Parathyroid adenoma (tissue), 2 donors: ENCODE results near the gene HOXA7.

ENCODE experiments used
- H2AFZ ChIP-seq: fragments of 300-600 bp; sonication (generic); one replicate; pipeline ENCODE4 v1.7.0; 2017; ENCODE audit warnings: antibody characterized with exemption, mild to moderate bottlenecking
- H3K27ac ChIP-seq: fragments of 300-600 bp; sonication (generic); one replicate; pipeline ENCODE4 v1.7.0; 2017
- H3K27me3 ChIP-seq: fragments of 300-600 bp; sonication (generic); one replicate; pipeline ENCODE4 v1.7.0; 2017; ENCODE audit warnings: low read length; ENCODE audit not compliant: control insufficient read depth, insufficient read depth
- H3K36me3 ChIP-seq: fragments of 300-600 bp; sonication (generic); one replicate; pipeline ENCODE4 v1.7.0; 2017; ENCODE audit warnings: low read length; ENCODE audit not compliant: control insufficient read depth, insufficient read depth
- H3K4me1 ChIP-seq: fragments of 300-600 bp; sonication (generic); one replicate; pipeline ENCODE4 v1.7.0; 2017; ENCODE audit warnings: control low read depth
- H3K4me2 ChIP-seq: fragments of 300-600 bp; sonication (generic); one replicate; pipeline ENCODE4 v1.7.0; 2017; ENCODE audit warnings: low read length
- H3K4me3 ChIP-seq: fragments of 300-600 bp; sonication (generic); one replicate; pipeline ENCODE4 v1.7.0; 2017; ENCODE audit warnings: low read depth, low read length
- H3K79me2 ChIP-seq: fragments of 300-600 bp; sonication (generic); one replicate; pipeline ENCODE4 v1.7.0; 2017; ENCODE audit warnings: control low read depth
- H3K9ac ChIP-seq: fragments of 300-600 bp; sonication (generic); one replicate; pipeline ENCODE4 v1.7.0; 2017; ENCODE audit warnings: mild to moderate bottlenecking
- H3K9me3 ChIP-seq: fragments of 300-600 bp; sonication (generic); one replicate; pipeline ENCODE4 v1.7.0; 2017; ENCODE audit warnings: low read length; ENCODE audit not compliant: control insufficient read depth
- TF ChIP-seq, protein P1 (sequence below): fragments of 300-600 bp; sonication (generic); IDR thresholded peaks from one replicate; pipeline ENCODE4 v1.7.0; 2017; ENCODE audit warnings: antibody characterized with exemption, mild to moderate bottlenecking
- donor health status: primary hyperparathyroidism.

The HOXA7 gene

GRCh38 chr7:27169658-27170425 is 13.4 kb upstream of the HOXA7 start:
- no peaks in the 10 kb centered on the region for H3K4me1 ChIP-seq
- no peaks in the 10 kb centered on the region for H3K79me2 ChIP-seq
- no peak overlapping the region for H3K27ac ChIP-seq
- TF ChIP-seq, protein P1, sequence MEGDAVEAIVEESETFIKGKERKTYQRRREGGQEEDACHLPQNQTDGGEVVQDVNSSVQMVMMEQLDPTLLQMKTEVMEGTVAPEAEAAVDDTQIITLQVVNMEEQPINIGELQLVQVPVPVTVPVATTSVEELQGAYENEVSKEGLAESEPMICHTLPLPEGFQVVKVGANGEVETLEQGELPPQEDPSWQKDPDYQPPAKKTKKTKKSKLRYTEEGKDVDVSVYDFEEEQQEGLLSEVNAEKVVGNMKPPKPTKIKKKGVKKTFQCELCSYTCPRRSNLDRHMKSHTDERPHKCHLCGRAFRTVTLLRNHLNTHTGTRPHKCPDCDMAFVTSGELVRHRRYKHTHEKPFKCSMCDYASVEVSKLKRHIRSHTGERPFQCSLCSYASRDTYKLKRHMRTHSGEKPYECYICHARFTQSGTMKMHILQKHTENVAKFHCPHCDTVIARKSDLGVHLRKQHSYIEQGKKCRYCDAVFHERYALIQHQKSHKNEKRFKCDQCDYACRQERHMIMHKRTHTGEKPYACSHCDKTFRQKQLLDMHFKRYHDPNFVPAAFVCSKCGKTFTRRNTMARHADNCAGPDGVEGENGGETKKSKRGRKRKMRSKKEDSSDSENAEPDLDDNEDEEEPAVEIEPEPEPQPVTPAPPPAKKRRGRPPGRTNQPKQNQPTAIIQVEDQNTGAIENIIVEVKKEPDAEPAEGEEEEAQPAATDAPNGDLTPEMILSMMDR: no peak
- no peaks in the 10 kb centered on the region for H3K9me3 ChIP-seq
- peaks cover 55% of the 10 kb centered on the region for H3K27me3 ChIP-seq
- no peak overlapping the region for H3K4me3 ChIP-seq
- H3K36me3 ChIP-seq: no peaks in the 10 kb centered on the region
- no peak overlapping the region for H3K4me2 ChIP-seq
- no peak overlapping the region for H2AFZ ChIP-seq
- H3K9ac ChIP-seq: no peak overlapping the region

- H3K79me2 ChIP-seq: no peaks in the 10 kb centered on the region
- no peak overlapping the region for H3K4me3 ChIP-seq
- no peaks in the 10 kb centered on the region for H3K4me1 ChIP-seq
- no peak overlapping the region for H3K27ac ChIP-seq
- no peak overlapping the region for H2AFZ ChIP-seq
- no peak overlapping the region for H3K4me2 ChIP-seq
- TF ChIP-seq, protein P1: no peak
- peaks cover 56% of the 10 kb centered on the region for H3K27me3 ChIP-seq
- no peaks in the 10 kb centered on the region for H3K36me3 ChIP-seq
- H3K9me3 ChIP-seq: no peaks in the 10 kb centered on the region
- H3K9ac ChIP-seq: no peak overlapping the region
These were observed 11.9 kb upstream of the HOXA7 start for GRCh38 chr7:27168265-27168947.

GRCh38 chr7:27167916-27168264 is 11.4 kb upstream of the HOXA7 start:
- H3K36me3 ChIP-seq: no peaks in the 10 kb centered on the region
- H3K79me2 ChIP-seq: no peaks in the 10 kb centered on the region
- H3K9ac ChIP-seq: no peak overlapping the region
- no peaks in the 10 kb centered on the region for H3K9me3 ChIP-seq
- no peak overlapping the region for H2AFZ ChIP-seq
- H3K4me3 ChIP-seq: no peak overlapping the region
- no peaks in the 10 kb centered on the region for H3K4me1 ChIP-seq
- TF ChIP-seq, protein P1: no peak
- no peak overlapping the region for H3K27ac ChIP-seq
- peaks cover 56% of the 10 kb centered on the region for H3K27me3 ChIP-seq
- H3K4me2 ChIP-seq: no peak overlapping the region

DNA sequence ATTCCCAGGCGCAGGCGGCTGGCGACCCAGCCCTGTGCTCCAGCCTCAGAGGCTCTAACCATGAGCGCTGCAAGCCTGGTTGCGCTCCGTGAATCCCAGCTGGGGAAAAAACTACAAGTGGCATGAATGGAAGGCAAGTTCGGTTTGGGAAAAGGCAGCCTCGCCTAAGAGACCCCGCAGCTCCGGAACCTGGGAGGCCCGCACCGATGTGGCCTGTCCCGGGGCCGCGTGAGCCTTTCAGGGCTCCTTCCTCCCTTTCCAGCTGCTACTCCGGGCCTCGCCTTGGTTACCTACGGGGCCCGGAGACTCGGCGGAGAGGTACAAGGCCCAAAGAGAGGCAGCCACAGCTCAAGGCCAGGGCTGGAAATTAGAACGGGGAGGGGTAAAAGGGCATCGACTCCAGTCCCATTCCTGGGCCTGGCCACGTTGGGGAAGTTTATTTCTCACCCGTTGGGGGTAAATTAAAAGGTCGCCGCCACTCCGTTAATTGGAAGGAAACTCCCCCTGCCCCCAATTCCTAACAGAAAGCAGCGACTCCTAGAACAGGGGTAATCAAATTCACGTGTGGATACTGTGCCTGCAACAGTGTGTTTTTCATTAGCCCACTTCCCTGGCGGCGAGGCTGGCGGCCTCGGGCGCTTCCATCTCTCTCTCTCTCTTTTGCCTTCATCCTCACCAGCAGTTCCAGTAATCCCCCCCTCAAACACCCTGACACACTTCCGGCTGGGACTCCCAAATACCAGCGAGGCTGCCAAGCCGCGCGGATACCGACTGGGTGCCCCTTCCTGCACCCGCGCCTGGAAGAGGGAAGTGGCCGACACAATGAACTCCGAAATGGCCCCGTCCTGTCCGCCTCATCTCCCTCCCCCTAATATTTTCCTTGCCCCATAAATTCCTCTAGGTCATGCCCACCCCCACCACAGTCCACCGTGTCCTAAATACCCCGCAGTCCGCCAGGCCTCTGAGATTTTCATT is 10.3 kb upstream of the HOXA7 start:
- Histone ChIP-seq H2AFZ (no peak overlapping the region), H3K9me3 (no peaks in the 10 kb centered on the region), H3K9ac (no peak overlapping the region), H3K79me2 (no peaks in the 10 kb centered on the region), H3K27me3 (peaks cover 45% of the 10 kb centered on the region), H3K4me1 (no peaks in the 10 kb centered on the region), H3K36me3 (no peaks in the 10 kb centered on the region), H3K4me2 (no peak overlapping the region), H3K27ac (no peak overlapping the region), H3K4me3 (no peak overlapping the region)
- TF ChIP-seq, protein P1: no peak
